OCI-LY1 (cell line): ENCODE results near the gene CAMTA1.

Experiments used
- H2AFZ ChIP-seq: fragments of 200-600 bp; sonication (generic), shearing (Covaris generic); 2 replicates; pipeline ENCODE4 v1.6.0; 2014; ENCODE audit warnings: antibody characterized with exemption, mild to moderate bottlenecking, low read length
- H3F3A ChIP-seq: fragments of 200-600 bp; sonication (generic), shearing (Covaris generic); 2 replicates; pipeline ENCODE4 v1.6.0; 2014; ENCODE audit warnings: mild to moderate bottlenecking, antibody characterized with exemption, low read length, moderate library complexity; ENCODE audit not compliant: insufficient read depth
- H3K27ac ChIP-seq: fragments of 200-600 bp; sonication (generic); 2 replicates; pipeline ENCODE4 v1.5.1; 2014; ENCODE audit warnings: low read length, mixed run types, mild to moderate bottlenecking, low read depth; ENCODE audit not compliant: poor library complexity, severe bottlenecking
- H3K27me3 ChIP-seq: fragments of 200-600 bp; sonication (generic); 2 replicates; pipeline ENCODE4 v1.6.0; 2014; ENCODE audit warnings: antibody characterized with exemption, mild to moderate bottlenecking, low read length, moderate library complexity; ENCODE audit not compliant: insufficient read depth
- H3K36me3 ChIP-seq: fragments of 200-600 bp; sonication (generic); 2 replicates; pipeline ENCODE4 v1.6.1; 2014; ENCODE audit warnings: mild to moderate bottlenecking, antibody characterized with exemption, low read length, moderate library complexity, mixed read lengths; ENCODE audit not compliant: insufficient read depth
- H3K4me1 ChIP-seq: fragments of 200-600 bp; sonication (generic); 2 replicates; pipeline ENCODE4 v1.5.1; 2014; ENCODE audit warnings: mild to moderate bottlenecking, low read length, moderate library complexity; ENCODE audit not compliant: insufficient read depth, severe bottlenecking
- H3K4me2 ChIP-seq: fragments of 200-600 bp; sonication (generic), shearing (Covaris generic); 2 replicates; pipeline ENCODE4 v1.6.1; 2014; ENCODE audit warnings: low read length
- H3K4me3 ChIP-seq: fragments of 200-600 bp; sonication (generic); 2 replicates; pipeline ENCODE4 v1.5.1; 2014; ENCODE audit warnings: low read length, low read depth, mild to moderate bottlenecking, mixed read lengths; ENCODE audit not compliant: poor library complexity, severe bottlenecking
- H3K79me2 ChIP-seq: fragments of 200-600 bp; shearing (Covaris generic); 2 replicates; pipeline ENCODE4 v1.6.1; 2016; ENCODE audit warnings: mixed run types, low read length, mixed read lengths; ENCODE audit not compliant: insufficient read depth
- H3K9ac ChIP-seq: fragments of 200-600 bp; sonication (generic), shearing (Covaris generic); 2 replicates; pipeline ENCODE4 v1.6.1; 2014; ENCODE audit warnings: mild to moderate bottlenecking, low read length, mixed read lengths
- H3K9me2 ChIP-seq: fragments of 200-600 bp; sonication (generic), shearing (Covaris generic); 2 replicates; pipeline ENCODE4 v1.6.1; 2014; ENCODE audit warnings: low read depth, mild to moderate bottlenecking, low read length, mixed read lengths
- H3K9me3 ChIP-seq: fragments of 200-600 bp; shearing (Covaris generic); 2 replicates; pipeline ENCODE4 v1.6.1; 2014; ENCODE audit warnings: low read length, mixed read lengths
- H4K20me1 ChIP-seq: fragments of 200-600 bp; sonication (generic), shearing (Covaris generic); 2 replicates; pipeline ENCODE4 v1.6.0; 2016; ENCODE audit warnings: mild to moderate bottlenecking, low read length; ENCODE audit not compliant: insufficient read depth
- EZH2 ChIP-seq: fragments of 200-600 bp; sonication (generic), shearing (Covaris generic); IDR thresholded peaks from 2 replicates; pipeline ENCODE4 v1.8.0; 2017; ENCODE audit warnings: borderline replicate concordance, mixed run types, mild to moderate bottlenecking, antibody characterized with exemption, low read length, moderate library complexity, mixed read lengths
- TF ChIP-seq, protein P1 (sequence below): fragments of 200-600 bp; sonication (generic), shearing (Covaris generic); IDR thresholded peaks from 2 replicates; pipeline ENCODE4 v1.5.1; 2017; ENCODE audit warnings: mild to moderate bottlenecking, antibody characterized with exemption, low read length, moderate library complexity, mixed read lengths

The CAMTA1 gene

DNA sequence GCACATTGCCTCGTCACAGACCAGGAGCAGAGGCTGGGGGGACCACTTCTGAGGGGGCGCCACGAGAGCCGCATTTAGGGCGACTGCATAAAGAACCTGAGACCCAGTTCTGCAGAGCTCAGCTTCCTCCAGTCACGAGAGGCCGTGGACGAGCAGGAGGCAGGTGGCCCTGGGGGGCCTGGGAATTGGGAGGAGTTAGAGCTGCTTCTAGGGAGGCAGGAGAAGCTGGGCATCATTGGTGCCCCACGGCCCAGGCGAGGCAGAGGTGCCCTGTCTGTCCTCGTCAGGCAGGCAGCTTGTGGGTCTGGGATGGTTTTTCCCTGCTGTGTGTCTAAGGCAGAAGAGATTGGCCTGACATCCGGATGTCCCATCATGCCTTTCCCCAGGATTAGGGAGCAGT lies 389.3 kb downstream of the CAMTA1 start:
- H3K4me1 ChIP-seq, result no peaks in the 10 kb centered on the region
- no peak overlapping the region for H3K4me2 ChIP-seq
- no peaks in the 10 kb centered on the region for H3K9me2 ChIP-seq
- 0 out of 2 replicates have a peak, but pooled peaks cover 5% of the 10 kb centered on the region for H3K27me3 ChIP-seq
- no peaks in the 10 kb centered on the region for H4K20me1 ChIP-seq
- no peaks in the 10 kb centered on the region for H3K79me2 ChIP-seq
- no peak overlapping the region for H3K4me3 ChIP-seq
- no peak overlapping the region for H3K9ac ChIP-seq
- H3F3A ChIP-seq, result no peaks in the 10 kb centered on the region
- TF ChIP-seq, protein P1, sequence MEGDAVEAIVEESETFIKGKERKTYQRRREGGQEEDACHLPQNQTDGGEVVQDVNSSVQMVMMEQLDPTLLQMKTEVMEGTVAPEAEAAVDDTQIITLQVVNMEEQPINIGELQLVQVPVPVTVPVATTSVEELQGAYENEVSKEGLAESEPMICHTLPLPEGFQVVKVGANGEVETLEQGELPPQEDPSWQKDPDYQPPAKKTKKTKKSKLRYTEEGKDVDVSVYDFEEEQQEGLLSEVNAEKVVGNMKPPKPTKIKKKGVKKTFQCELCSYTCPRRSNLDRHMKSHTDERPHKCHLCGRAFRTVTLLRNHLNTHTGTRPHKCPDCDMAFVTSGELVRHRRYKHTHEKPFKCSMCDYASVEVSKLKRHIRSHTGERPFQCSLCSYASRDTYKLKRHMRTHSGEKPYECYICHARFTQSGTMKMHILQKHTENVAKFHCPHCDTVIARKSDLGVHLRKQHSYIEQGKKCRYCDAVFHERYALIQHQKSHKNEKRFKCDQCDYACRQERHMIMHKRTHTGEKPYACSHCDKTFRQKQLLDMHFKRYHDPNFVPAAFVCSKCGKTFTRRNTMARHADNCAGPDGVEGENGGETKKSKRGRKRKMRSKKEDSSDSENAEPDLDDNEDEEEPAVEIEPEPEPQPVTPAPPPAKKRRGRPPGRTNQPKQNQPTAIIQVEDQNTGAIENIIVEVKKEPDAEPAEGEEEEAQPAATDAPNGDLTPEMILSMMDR, result no peak
- no peak for TF ChIP-seq EZH2
- H2AFZ ChIP-seq, result no peak overlapping the region
- H3K36me3 ChIP-seq, result no peaks in the 10 kb centered on the region
- H3K27ac ChIP-seq, result no peak overlapping the region
- no peaks in the 10 kb centered on the region for H3K9me3 ChIP-seq

DNA sequence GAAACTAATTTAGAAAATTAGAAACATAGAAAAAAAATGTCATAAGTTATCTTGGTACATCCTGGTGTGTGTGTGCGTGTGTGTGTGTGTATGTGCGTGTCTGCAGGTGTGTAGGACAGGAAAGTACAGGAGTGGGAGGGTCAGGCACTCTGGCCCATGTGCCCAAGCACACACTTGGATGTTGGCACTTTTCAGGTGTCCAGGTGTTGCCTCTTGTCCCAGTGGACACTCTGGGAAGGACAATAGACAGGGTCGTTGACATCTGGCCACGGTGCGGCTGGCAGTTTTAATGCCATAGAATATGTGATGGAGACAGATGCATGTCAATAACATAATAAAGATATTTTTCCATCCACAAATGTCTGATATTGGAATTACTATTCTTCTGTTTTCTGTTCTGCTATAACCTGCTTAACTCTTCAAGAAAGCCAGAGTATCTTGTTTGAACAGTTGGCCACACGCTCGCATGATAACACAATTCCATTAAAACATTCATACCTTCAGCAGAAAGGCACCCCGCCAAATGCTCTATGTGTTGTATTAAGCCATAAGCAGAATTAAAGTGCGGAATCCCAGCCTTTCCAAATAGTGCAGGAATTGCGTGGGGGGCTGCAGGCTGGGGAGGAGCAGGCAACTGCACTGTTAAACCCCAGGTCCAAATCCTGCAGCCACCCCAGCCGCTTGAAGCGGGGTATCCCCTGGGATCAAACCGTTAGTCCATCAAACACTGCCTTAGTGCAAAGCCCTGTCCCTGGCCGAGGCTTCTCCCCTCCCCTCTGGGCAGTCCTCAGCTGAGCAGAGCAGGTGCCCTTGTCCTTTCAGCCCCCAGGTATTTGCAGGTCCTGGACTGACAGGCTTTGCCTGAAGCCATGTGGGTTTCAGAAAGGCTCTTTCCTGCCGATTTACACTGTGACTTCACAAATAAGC lies 390.0 kb downstream of the CAMTA1 start:
- no peaks in the 10 kb centered on the region for H3K9me2 ChIP-seq
- H4K20me1 ChIP-seq, result no peaks in the 10 kb centered on the region
- no peaks in the 10 kb centered on the region for H3K9me3 ChIP-seq
- no peak overlapping the region for H2AFZ ChIP-seq
- H3K27ac ChIP-seq, result no peak overlapping the region
- 0 out of 2 replicates have a peak, but pooled peaks cover 5% of the 10 kb centered on the region for H3K27me3 ChIP-seq
- no peak overlapping the region for H3K9ac ChIP-seq
- H3K4me3 ChIP-seq, result no peak overlapping the region
- no peaks in the 10 kb centered on the region for H3F3A ChIP-seq
- H3K4me1 ChIP-seq, result no peaks in the 10 kb centered on the region
- H3K36me3 ChIP-seq, result no peaks in the 10 kb centered on the region
- no peak for TF ChIP-seq EZH2
- TF ChIP-seq, protein P1, result no peak
- H3K79me2 ChIP-seq, result no peaks in the 10 kb centered on the region
- no peak overlapping the region for H3K4me2 ChIP-seq

DNA sequence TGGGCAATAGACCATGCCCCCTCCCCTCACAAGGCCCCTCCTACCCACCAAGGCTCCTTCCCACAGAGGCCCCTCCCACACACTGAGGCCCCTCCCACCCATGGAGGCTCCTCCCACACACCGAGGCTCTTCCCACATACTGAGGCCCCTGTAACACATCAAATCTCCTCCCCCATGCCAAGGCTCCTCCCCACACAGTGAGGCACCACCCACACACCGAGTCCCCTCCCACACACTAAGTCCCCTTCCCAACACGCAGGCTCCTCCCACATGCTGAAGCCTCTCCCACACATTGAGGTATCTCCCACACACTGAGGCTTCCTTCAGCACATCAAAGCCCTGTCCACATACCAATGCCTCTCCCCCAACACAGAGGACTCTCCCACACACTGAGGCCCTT lies 391.8 kb downstream of the CAMTA1 start:
- Histone ChIP-seq H3K4me1 (no peaks in the 10 kb centered on the region), H3F3A (no peaks in the 10 kb centered on the region), H3K9ac (no peak overlapping the region), H3K27ac (no peak overlapping the region), H3K9me3 (no peaks in the 10 kb centered on the region; the same call in 1 of the 2 replicates), H3K36me3 (no peaks in the 10 kb centered on the region), H3K4me3 (no peak overlapping the region), H3K4me2 (no peak overlapping the region), H3K27me3 (no peaks in the 10 kb centered on the region), H3K79me2 (no peaks in the 10 kb centered on the region), H3K9me2 (no peaks in the 10 kb centered on the region), H4K20me1 (no peaks in the 10 kb centered on the region), H2AFZ (no peak overlapping the region)
- no peak for TF ChIP-seq EZH2
- TF ChIP-seq, protein P1, result no peak
